Measurements from ENCODE around the gene ZNF423. TPM values are rescaled to one million over a fixed set of nuclear protein-coding genes. Genes with fewer than 3 reads are reported as not detected.

ZNF423 gene
- total RNA-seq, 4 donors from 2014 or later = 0.67 to 3.7 (median 2.2) TPM

GRCh38 chr16:49800876-49801275 lies 55.0 kb downstream of the ZNF423 start:
- WGBS, 2 donors = 31 to 38% methylated on average over 11 of the region's 11 CpGs
- no peak overlapping the region for H3K4me3 ChIP-seq (ENCODE audit: low read depth, poor library complexity, severe bottlenecking)

GRCh38 chr16:49800441-49800840 lies 55.5 kb downstream of the ZNF423 start:
- intact Hi-C loops (cut with DNase I; ENCODE audit: low total_unique reads) = no loop called here
- TF ChIP-seq POLR2A (IDR thresholded peaks at IDR 0.05) (no peak), CTCF (IDR thresholded peaks at IDR 0.05) (no peak)
- DNase-seq (ENCODE audit: low spot score in 2 of 2) = no peak
- H3K4me3 ChIP-seq (ENCODE audit: low read depth, poor library complexity, severe bottlenecking) = no peak overlapping the region
- WGBS, 2 donors = 61% methylated on average over 5 of the region's 5 CpGs

More at GRCh38 chr16:49800876-49801275, 55.0 kb downstream of the ZNF423 start:
- DNase-seq (ENCODE audit: low spot score in 2 of 2) = no peak
- intact Hi-C loops (cut with DNase I; ENCODE audit: low total_unique reads) = no loop called here
- no peak for TF ChIP-seq CTCF (IDR thresholded peaks at IDR 0.05)
- no peak for TF ChIP-seq POLR2A (IDR thresholded peaks at IDR 0.05)

- intact Hi-C loops (cut with DNase I; ENCODE audit: low total_unique reads) = no loop called here
- 50 to 52% methylated on average over 4 of the region's 4 CpGs for WGBS, 2 donors
- no peak for DNase-seq (ENCODE audit: low spot score in 2 of 2)
- no peak overlapping the region for H3K4me3 ChIP-seq (ENCODE audit: low read depth, poor library complexity, severe bottlenecking)
- TF ChIP-seq POLR2A (IDR thresholded peaks at IDR 0.05) = no peak
- TF ChIP-seq CTCF (IDR thresholded peaks at IDR 0.05) = no peak
Measured at GRCh38 chr16:49799172-49799571, 56.7 kb downstream of the ZNF423 start.

- DNase-seq (ENCODE audit: low spot score in 2 of 2) = no peak
- H3K4me3 ChIP-seq (ENCODE audit: low read depth, poor library complexity, severe bottlenecking) = no peak overlapping the region
- 90 to 92% methylated on average over 4 of the region's 8 CpGs for WGBS, 2 donors
- TF ChIP-seq POLR2A (IDR thresholded peaks at IDR 0.05) (no peak), CTCF (IDR thresholded peaks at IDR 0.05) (no peak)
- intact Hi-C loops (cut with DNase I; ENCODE audit: low total_unique reads) = no loop called here
Measured at GRCh38 chr16:49795513-49795912, 60.4 kb downstream of the ZNF423 start.

- WGBS, 2 donors = 90 to 92% methylated on average over 11 of the region's 11 CpGs
- TF ChIP-seq POLR2A (IDR thresholded peaks at IDR 0.05) (no peak), CTCF (IDR thresholded peaks at IDR 0.05) (no peak)
- intact Hi-C loops (cut with DNase I; ENCODE audit: low total_unique reads) = no loop called here
- DNase-seq (ENCODE audit: low spot score in 2 of 2) = no peak
- no peak overlapping the region for H3K4me3 ChIP-seq (ENCODE audit: low read depth, poor library complexity, severe bottlenecking)
Measured at GRCh38 chr16:49793244-49793643, 62.7 kb downstream of the ZNF423 start.

- 95 to 98% methylated on average over 4 of the region's 4 CpGs for WGBS, 2 donors
- no peak overlapping the region for H3K4me3 ChIP-seq (ENCODE audit: low read depth, poor library complexity, severe bottlenecking)
- intact Hi-C loops (cut with DNase I; ENCODE audit: low total_unique reads) = no loop called here
- TF ChIP-seq POLR2A (IDR thresholded peaks at IDR 0.05) (no peak), CTCF (IDR thresholded peaks at IDR 0.05) (no peak)
- DNase-seq (ENCODE audit: low spot score in 2 of 2) = no peak
Measured at GRCh38 chr16:49789616-49790015, 66.3 kb downstream of the ZNF423 start.

Data from lower leg skin (tissue), 4 donors.